Testis (tissue), 3 donors: Measurements from ENCODE around the gene NHSL1. TPM values are rescaled to one million over a fixed set of nuclear protein-coding genes. Genes with fewer than 3 reads are reported as not detected.

Source experiments
- DNase-seq: peaks from one replicate; pipeline ENCODE4 v3.0.0-alpha.2; 2019
- H3K27ac ChIP-seq, 2 donors: fragments of 200-600 bp; sonication (generic); one replicate each; pipeline ENCODE4 v1.5.1; 2019
- H3K27me3 ChIP-seq: fragments of 200-600 bp; sonication (generic); one replicate; pipeline ENCODE4 v1.5.1; 2019
- H3K36me3 ChIP-seq: fragments of 200-600 bp; sonication (generic); one replicate; pipeline ENCODE4 v1.5.1; 2017; ENCODE audit warnings: low read depth; ENCODE audit errors: missing control alignments
- H3K4me1 ChIP-seq: fragments of 200-600 bp; sonication (generic); one replicate; pipeline ENCODE4 v1.5.1; 2019
- H3K4me3 ChIP-seq, 2 donors: fragments of 200-600 bp; sonication (generic); one replicate each; pipeline ENCODE4 v1.5.1; 2017 to 2019
- H3K9me3 ChIP-seq: fragments of 200-600 bp; sonication (generic); one replicate; pipeline ENCODE4 v1.5.1; 2017
- CTCF ChIP-seq, 3 experiments: fragments of 450-650 bp in 2 of 3; fragments of 200-600 bp in 1 of 3; sonication (generic) in 1 of 3; IDR thresholded peaks; one replicate each; pipeline ENCODE4 v1.5.1; 2016 to 2019; ENCODE audit warnings: antibody characterized with exemption in 3 of 3, mild to moderate bottlenecking in 2 of 3, moderate library complexity in 1 of 3
- POLR2A ChIP-seq: fragments of 450-650 bp; IDR thresholded peaks from one replicate; pipeline ENCODE4 v1.6.1; 2017; ENCODE audit warnings: antibody characterized with exemption, mild to moderate bottlenecking, moderate library complexity
- WGBS, 2 donors: methylation state at CpG; one replicate each; pipeline ENCODE4 v1.1.5; 2018; 5-methylcytosine and 5-hydroxymethylcytosine counted together
- intact Hi-C: fragments of 100-400 bp; cut with DNase I; formaldehyde crosslinking; loops from one replicate; pipeline ENCODE4 v1.15.1; 2023; ENCODE audit warnings: low total_unique reads
- polyA plus RNA-seq: library from polyadenylated mRNA; stranded (reverse); fragments of 350-450 nt; fragmentation: Illumina TruSeq; extraction: RNeasy Lipid Tissue Mini Kit (QIAGEN cat#74804); gene quantifications from one replicate; pipeline ENCODE4 v1.2.3, GENCODE V29; 2014; ENCODE audit warnings: low read depth, low replicate concordance; ENCODE audit not compliant: insufficient read depth
- total RNA-seq, 2 donors: library from RNA; depleted of rRNA; stranded (reverse); fragments of >200 nt; gene quantifications; one replicate each; pipeline ENCODE4 v1.2.3, GENCODE V29; 2016

Gene NHSL1
- total and polyA plus RNA-seq, 3 donors from 2014 or later, result 2.5 to 2.7 (median 2.6) TPM

- no peak for TF ChIP-seq CTCF (IDR thresholded peaks at IDR 0.05)
- no peak for TF ChIP-seq POLR2A
- no peak overlapping the region for H3K4me3 ChIP-seq
Measured at GRCh38 chr6:138456401-138456790, 42.9 kb downstream of the NHSL1 start.

GRCh38 chr6:138455746-138456400 is 43.4 kb downstream of the NHSL1 start:
- no peaks in the 10 kb centered on the region for H3K9me3 ChIP-seq
- H3K4me1 ChIP-seq, result no peaks in the 10 kb centered on the region
- TF ChIP-seq CTCF (IDR thresholded peaks at IDR 0.05) (no peak), POLR2A (no peak)
- H3K4me3 ChIP-seq, result no peak overlapping the region
- intact Hi-C loops, result no loop called here
- DNase-seq, result no peak
- 45 to 55% methylated on average over 7 of the region's 7 CpGs for WGBS, 2 donors
- H3K36me3 ChIP-seq, result no peaks in the 10 kb centered on the region
- H3K27me3 ChIP-seq, result no peaks in the 10 kb centered on the region
- no peak overlapping the region for H3K27ac ChIP-seq

More at GRCh38 chr6:138456401-138456790, 42.9 kb downstream of the NHSL1 start:
- 70 to 73% methylated on average over 6 of the region's 6 CpGs for WGBS, 2 donors
- Histone ChIP-seq H3K27ac (no peak overlapping the region), H3K4me1 (no peaks in the 10 kb centered on the region), H3K9me3 (no peaks in the 10 kb centered on the region), H3K36me3 (no peaks in the 10 kb centered on the region), H3K27me3 (no peaks in the 10 kb centered on the region)
- DNase-seq, result no peak
- intact Hi-C loops, result no loop called here

GRCh38 chr6:138454981-138455706 is 44.1 kb downstream of the NHSL1 start:
- Histone ChIP-seq H3K9me3 (no peaks in the 10 kb centered on the region), H3K27me3 (no peaks in the 10 kb centered on the region), H3K4me1 (no peaks in the 10 kb centered on the region), H3K4me3 (no peak overlapping the region), H3K27ac (no peak overlapping the region), H3K36me3 (no peaks in the 10 kb centered on the region)
- TF ChIP-seq POLR2A, result no peak
- no peak for TF ChIP-seq CTCF (IDR thresholded peaks at IDR 0.05)
- intact Hi-C loops, result no loop called here
- 82 to 92% methylated on average over 9 of the region's 9 CpGs for WGBS, 2 donors
- DNase-seq, result no peak

GRCh38 chr6:138451043-138451442 is 48.3 kb downstream of the NHSL1 start:
- TF ChIP-seq POLR2A (no peak), CTCF (IDR thresholded peaks at IDR 0.05) (no peak)
- H3K4me1 ChIP-seq, result no peaks in the 10 kb centered on the region
- no peaks in the 10 kb centered on the region for H3K36me3 ChIP-seq
- 93 to 97% methylated on average over 3 of the region's 3 CpGs for WGBS, 2 donors
- no peaks in the 10 kb centered on the region for H3K27me3 ChIP-seq
- H3K4me3 ChIP-seq, result no peak overlapping the region
- no peak overlapping the region for H3K27ac ChIP-seq
- no peaks in the 10 kb centered on the region for H3K9me3 ChIP-seq
- DNase-seq, result no peak
- intact Hi-C loops, result no loop called here
